Ovary (tissue), 9 donors: ENCODE measurements around the gene ADAM12. TPM values are rescaled to one million over a fixed set of nuclear protein-coding genes. Genes with fewer than 3 reads are reported as not detected.

ENCODE experiments used
- DNase-seq, 5 donors: peaks; one replicate each; pipeline ENCODE4 v3.0.0-alpha.2; 2019 to 2020
- H3K27ac ChIP-seq, 2 donors: fragments of 200-600 bp; one replicate each; pipeline versions ENCODE4 v1.5.1 to v1.8.0; 2019 to 2022
- H3K27me3 ChIP-seq: fragments of 200-600 bp; one replicate; pipeline ENCODE4 v1.8.0; 2022
- H3K36me3 ChIP-seq: fragments of 200-600 bp; sonication (generic); one replicate; pipeline ENCODE4 v1.5.1; 2019
- H3K4me1 ChIP-seq: one replicate; pipeline ENCODE4 v1.8.1; 2013; ENCODE audit warnings: mild to moderate bottlenecking, moderate library complexity; ENCODE audit not compliant: insufficient read depth
- H3K4me3 ChIP-seq: fragments of 200-600 bp; sonication (generic); one replicate; pipeline ENCODE4 v1.5.1; 2017
- H3K9me3 ChIP-seq, 2 donors: fragments of 200-600 bp in 1 of 2; sonication (generic) in 1 of 2; one replicate each; pipeline versions ENCODE4 v1.5.1 to v1.8.1; 2013 to 2019; ENCODE audit warnings: mild to moderate bottlenecking in 1 of 2, moderate library complexity in 1 of 2
- EP300 ChIP-seq: sonication (generic); formaldehyde crosslinking; IDR thresholded peaks from one replicate; pipeline ENCODE4 v1.6.1; 2017; ENCODE audit warnings: antibody characterized with exemption
- POLR2A ChIP-seq: fragments of 450-650 bp; IDR thresholded peaks from one replicate; pipeline ENCODE4 v1.6.1; 2017; ENCODE audit warnings: antibody characterized with exemption, mild to moderate bottlenecking, moderate library complexity
- WGBS, 3 donors: extraction: QIAGEN DNeasy Blood & Tissue Kit in 1 of 3; methylation state at CpG; one replicate each; pipeline versions ENCODE4 v1.1.5 to v1.1.7; 2013 to 2017; 5-methylcytosine and 5-hydroxymethylcytosine counted together
- intact Hi-C, 4 donors: fragments of 100-400 bp; cut with DNase I; formaldehyde crosslinking; loops; one replicate each; pipeline versions ENCODE4 v1.11.0 to v1.15.1; 2022 to 2023
- polyA plus RNA-seq, 2 donors: library from polyadenylated mRNA; stranded (reverse); fragments of 200-250 nt in 1 of 2; fragments of 350-450 nt in 1 of 2; fragmentation: Illumina TruSeq in 1 of 2; extraction: RNeasy Lipid Tissue Mini Kit (QIAGEN cat#74804) in 1 of 2; gene quantifications; one replicate each; pipeline ENCODE4 v1.2.3, GENCODE V29; 2013 to 2014
- total RNA-seq, 7 donors: library from RNA; depleted of rRNA in 2 of 7; stranded (reverse); fragments of >200 nt in 2 of 7; fragmentation: NEBNext Ultra II Directional in 3 of 7; extraction: Animal tissue kit (Norgen Biotek cat#: 25700) in 3 of 7; gene quantifications; one replicate each; pipeline versions ENCODE4 v1.1.0 to v1.2.4, GENCODE V29; 2016 to 2023
- TF ChIP-seq, protein P1 (sequence below), 3 donors: fragments of 450-650 bp in 2 of 3; fragments of 200-600 bp in 1 of 3; IDR thresholded peaks; one replicate each; pipeline versions ENCODE4 v1.5.1 to v1.8.0; 2016 to 2022; ENCODE audit warnings: antibody characterized with exemption in 3 of 3, mild to moderate bottlenecking in 1 of 3
- donor health status: DM: no; HTN: no; CAD: no; lungs with moderate emphysema.
- donor health status: DM: no; HTN: no; CAD: no.
- donor health status: Bipolar disorder and iron deficiency.
- donor health status: DM: yes; HTN: yes; CAD: no.
- donor health status: DM: no; HTN: no; CAD: no.
- donor health status: DM: yes; HTN: yes; CAD: no.

ADAM12 gene
- total and polyA plus RNA-seq, 9 donors = 1.8 to 27.2 (median 10.3) TPM

DNA sequence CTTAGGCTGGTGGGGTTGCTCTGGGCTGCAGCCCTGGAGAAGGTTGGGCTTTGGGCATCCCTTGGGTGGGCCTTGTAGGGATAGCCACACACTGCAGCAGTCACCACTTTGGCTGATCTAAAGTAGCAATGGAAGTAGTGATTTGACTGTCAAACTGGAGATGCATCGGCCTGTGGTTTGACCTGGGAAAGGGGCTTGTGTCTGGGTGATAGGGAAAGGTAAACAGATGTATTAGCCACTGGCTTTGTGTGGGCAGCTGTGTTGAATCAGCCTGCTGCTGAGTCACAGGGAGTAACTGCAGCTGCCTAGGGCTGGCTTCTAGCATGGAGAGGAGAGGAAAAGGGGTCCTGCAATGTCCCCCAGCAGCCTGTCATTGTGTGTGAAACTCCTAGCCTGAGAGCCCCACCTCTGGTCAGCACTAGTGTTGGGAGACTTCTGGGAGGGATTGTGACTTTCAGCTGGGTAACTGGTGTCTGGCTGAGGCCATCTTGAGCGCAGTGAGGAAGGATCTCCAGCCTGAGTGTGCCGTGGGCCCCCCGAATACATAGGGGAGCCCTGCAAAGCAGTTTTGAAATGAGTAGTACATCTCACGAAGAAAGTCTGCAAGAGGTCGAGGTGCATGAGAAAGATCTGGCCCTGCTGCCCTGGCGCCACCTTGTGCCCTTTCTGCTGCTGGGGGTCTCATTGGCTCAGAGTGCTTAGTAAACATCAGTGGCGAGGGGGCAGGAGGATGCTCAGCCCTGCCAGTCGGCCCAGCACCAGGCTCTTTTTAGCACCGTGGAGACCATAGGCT lies 374.6 kb downstream of the ADAM12 start:
- no peak overlapping the region for H3K4me3 ChIP-seq
- no peak for DNase-seq
- H3K27me3 ChIP-seq = no peaks in the 10 kb centered on the region
- H3K36me3 ChIP-seq = no peaks in the 10 kb centered on the region
- 79 to 85% (median 82%) methylated on average over 10 of the region's 10 CpGs for WGBS, 3 donors
- no peak overlapping the region for H3K27ac ChIP-seq
- TF ChIP-seq, protein P1, sequence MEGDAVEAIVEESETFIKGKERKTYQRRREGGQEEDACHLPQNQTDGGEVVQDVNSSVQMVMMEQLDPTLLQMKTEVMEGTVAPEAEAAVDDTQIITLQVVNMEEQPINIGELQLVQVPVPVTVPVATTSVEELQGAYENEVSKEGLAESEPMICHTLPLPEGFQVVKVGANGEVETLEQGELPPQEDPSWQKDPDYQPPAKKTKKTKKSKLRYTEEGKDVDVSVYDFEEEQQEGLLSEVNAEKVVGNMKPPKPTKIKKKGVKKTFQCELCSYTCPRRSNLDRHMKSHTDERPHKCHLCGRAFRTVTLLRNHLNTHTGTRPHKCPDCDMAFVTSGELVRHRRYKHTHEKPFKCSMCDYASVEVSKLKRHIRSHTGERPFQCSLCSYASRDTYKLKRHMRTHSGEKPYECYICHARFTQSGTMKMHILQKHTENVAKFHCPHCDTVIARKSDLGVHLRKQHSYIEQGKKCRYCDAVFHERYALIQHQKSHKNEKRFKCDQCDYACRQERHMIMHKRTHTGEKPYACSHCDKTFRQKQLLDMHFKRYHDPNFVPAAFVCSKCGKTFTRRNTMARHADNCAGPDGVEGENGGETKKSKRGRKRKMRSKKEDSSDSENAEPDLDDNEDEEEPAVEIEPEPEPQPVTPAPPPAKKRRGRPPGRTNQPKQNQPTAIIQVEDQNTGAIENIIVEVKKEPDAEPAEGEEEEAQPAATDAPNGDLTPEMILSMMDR (IDR thresholded peaks at IDR 0.05) = no peak
- TF ChIP-seq EP300 (no peak), POLR2A (no peak)
- intact Hi-C loops = no loop called here
- no peaks in the 10 kb centered on the region for H3K4me1 ChIP-seq
- H3K9me3 ChIP-seq = no peaks in the 10 kb centered on the region

DNA sequence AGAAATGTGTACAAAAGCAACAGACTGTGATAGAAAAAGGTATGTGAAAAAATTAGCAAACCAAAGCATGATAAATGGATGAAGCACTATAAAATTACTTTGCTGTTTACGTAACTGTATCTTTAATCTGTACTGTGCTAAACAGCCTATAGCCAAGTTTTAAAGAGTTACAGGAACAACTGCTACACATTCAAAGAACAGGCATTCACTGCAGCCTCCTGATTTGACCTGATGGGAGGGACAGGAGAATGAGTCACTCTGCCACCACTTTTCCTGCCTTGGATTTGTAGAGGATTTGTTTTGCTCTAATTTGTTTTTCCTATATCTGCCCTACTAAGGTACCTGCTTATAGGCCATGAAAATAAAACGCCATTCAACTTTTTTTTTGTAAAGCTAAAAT lies 375.8 kb downstream of the ADAM12 start:
- DNase-seq = no peak
- Histone ChIP-seq H3K36me3 (no peaks in the 10 kb centered on the region), H3K4me1 (no peaks in the 10 kb centered on the region), H3K27me3 (no peaks in the 10 kb centered on the region), H3K9me3 (no peaks in the 10 kb centered on the region), H3K4me3 (no peak overlapping the region), H3K27ac (no peak overlapping the region)
- WGBS, 3 donors = 95 to 99% (median 96%) methylated on average over 2 of the region's 2 CpGs
- no peak for TF ChIP-seq POLR2A
- TF ChIP-seq EP300 = no peak
- TF ChIP-seq, protein P1 (IDR thresholded peaks at IDR 0.05) = no peak
- intact Hi-C loops = no loop called here

DNA sequence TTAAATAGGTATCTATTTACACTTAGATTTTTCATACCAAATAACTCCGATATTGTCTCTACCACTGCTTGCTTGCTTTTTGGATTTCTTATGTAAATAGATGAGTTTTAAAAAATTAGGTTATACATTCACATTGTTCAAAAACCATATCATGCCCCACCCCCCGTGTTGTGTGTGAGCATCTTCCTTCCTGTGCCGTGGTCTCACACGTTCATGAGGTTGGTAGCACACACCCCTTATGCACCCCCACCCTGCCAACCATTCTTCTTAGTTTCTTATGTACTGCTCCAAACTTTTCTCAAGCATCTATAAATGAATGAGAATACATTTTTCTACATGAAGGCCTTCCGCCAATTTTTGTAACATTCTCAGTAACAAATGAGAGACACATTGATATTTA lies 376.3 kb downstream of the ADAM12 start:
- Histone ChIP-seq H3K27ac (no peak overlapping the region), H3K27me3 (no peaks in the 10 kb centered on the region), H3K4me1 (no peaks in the 10 kb centered on the region), H3K4me3 (no peak overlapping the region), H3K9me3 (no peaks in the 10 kb centered on the region), H3K36me3 (no peaks in the 10 kb centered on the region)
- 93 to 97% (median 95%) methylated on average over 5 of the region's 5 CpGs for WGBS, 3 donors
- intact Hi-C loops = no loop called here
- no peak for TF ChIP-seq POLR2A
- no peak for TF ChIP-seq EP300
- TF ChIP-seq, protein P1 (IDR thresholded peaks at IDR 0.05) = no peak
- DNase-seq = no peak

DNA sequence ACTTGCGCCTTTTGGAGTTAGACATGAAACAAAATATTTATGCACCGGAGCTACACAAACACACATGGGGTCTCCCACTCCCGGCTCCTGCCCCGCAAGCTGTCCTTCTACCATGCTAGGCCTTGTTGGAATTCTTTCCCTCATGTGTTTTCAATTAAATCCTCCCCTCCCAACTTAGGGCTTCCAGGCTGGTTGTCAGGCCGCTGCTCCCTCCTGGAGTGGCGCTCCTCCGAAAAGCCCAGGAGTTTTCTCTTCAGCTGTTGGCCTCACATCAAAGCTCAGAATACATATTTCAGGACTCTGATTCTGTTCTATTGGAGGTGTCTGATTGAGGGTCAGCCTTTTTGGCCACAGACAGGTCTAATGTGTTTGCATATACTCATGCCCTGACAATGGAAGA lies 378.6 kb downstream of the ADAM12 start:
- TF ChIP-seq EP300 (no peak), POLR2A (no peak)
- TF ChIP-seq, protein P1 (IDR thresholded peaks at IDR 0.05) = no peak
- no peaks in the 10 kb centered on the region for H3K9me3 ChIP-seq
- intact Hi-C loops = no loop called here
- WGBS, 3 donors = 85 to 88% (median 85%) methylated on average over 7 of the region's 7 CpGs
- H3K27me3 ChIP-seq = no peaks in the 10 kb centered on the region
- no peaks in the 10 kb centered on the region for H3K36me3 ChIP-seq
- DNase-seq = no peak
- H3K4me3 ChIP-seq = no peak overlapping the region
- H3K4me1 ChIP-seq = no peaks in the 10 kb centered on the region
- H3K27ac ChIP-seq = no peak overlapping the region
